ENCODE measurements around the gene LDAH. TPM values are rescaled to one million over a fixed set of nuclear protein-coding genes. Genes with fewer than 3 reads are reported as not detected.

LDAH gene
- total and polyA plus RNA-seq, 2 donors (not counting 1 experiment from before 2014, with no cell fraction given), result 9.0 to 31.3 TPM

DNA sequence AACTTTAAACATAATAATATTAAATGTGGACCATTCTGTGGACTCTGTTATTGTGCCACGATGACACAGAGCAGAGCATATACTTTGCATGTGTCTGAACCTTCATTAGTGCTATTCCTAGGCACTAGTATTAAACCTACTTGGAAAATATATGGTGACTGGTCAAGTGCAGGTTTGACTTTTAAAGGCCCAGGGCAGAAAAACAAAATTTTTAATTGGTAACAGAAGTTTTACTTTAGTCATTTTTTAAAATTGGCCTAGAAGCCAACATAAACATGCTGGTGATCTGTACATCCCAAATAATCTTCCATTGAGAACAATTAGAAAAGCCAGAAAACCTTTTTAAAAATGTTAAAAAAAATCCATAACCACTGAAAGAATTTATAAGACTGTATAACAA, 16.6 kb downstream of the LDAH start:
- H3K4me1 Mint-ChIP-seq, result no peaks in the 10 kb centered on the region
- no peak overlapping the region for H3K4me3 Mint-ChIP-seq
- H4K20me1 ChIP-seq (ENCODE audit: control insufficient read depth, insufficient read depth, low read length, poor library complexity, severe bottlenecking), result no peaks in the 10 kb centered on the region
- no peaks in the 10 kb centered on the region for H3K27me3 Mint-ChIP-seq
- H3K9me3 ChIP-seq (ENCODE audit: control extremely low read depth in 1 of 3, control insufficient read depth in 2 of 3, insufficient read depth in 1 of 3, low read length in 2 of 3), result no peaks in the 10 kb centered on the region
- no peak for DNase-seq
- ChIA-PET CTCF (no interaction called here), POLR2A (no interaction called here)
- no peaks in the 10 kb centered on the region for H3K36me3 ChIP-seq (replicated peaks in 1 of 2; ENCODE audit: control extremely low read depth in 1 of 2, control insufficient read depth in 1 of 2, extremely low read depth in 1 of 2, insufficient read depth in 2 of 2, low read length in 1 of 2)
- H3K9ac ChIP-seq (ENCODE audit: low read length), result no peak overlapping the region
- H3K9me3 Mint-ChIP-seq (ENCODE audit: insufficient read depth), result no peaks in the 10 kb centered on the region
- peaks cover 33% of the 10 kb centered on the region for H3K79me2 ChIP-seq (ENCODE audit: control insufficient read depth, insufficient read depth, low read length)
- H3K4me3 ChIP-seq (ENCODE audit: control extremely low read depth in 1 of 5, extremely low read depth in 1 of 5, insufficient read depth in 1 of 5, low read depth in 2 of 5, low read length in 4 of 5), result no peak overlapping the region
- H3K4me2 ChIP-seq (replicated peaks; ENCODE audit: low read depth, low read length, poor library complexity, severe bottlenecking), result no peak overlapping the region
- no peak for ATAC-seq (ENCODE audit: low read depth)
- H2AFZ ChIP-seq (ENCODE audit: insufficient read depth, low read depth, low read length, poor library complexity, severe bottlenecking), result no peak overlapping the region
- H3K4me1 ChIP-seq (ENCODE audit: control insufficient read depth in 2 of 2, insufficient read depth in 2 of 2, low read length in 2 of 2), result no peaks in the 10 kb centered on the region
- no peaks in the 10 kb centered on the region for H3K27me3 ChIP-seq (replicated peaks in 1 of 4; ENCODE audit: control extremely low read depth in 1 of 4, control insufficient read depth in 3 of 4, insufficient read depth in 4 of 4, low read length in 3 of 4)
- TF ChIP-seq, protein P1, sequence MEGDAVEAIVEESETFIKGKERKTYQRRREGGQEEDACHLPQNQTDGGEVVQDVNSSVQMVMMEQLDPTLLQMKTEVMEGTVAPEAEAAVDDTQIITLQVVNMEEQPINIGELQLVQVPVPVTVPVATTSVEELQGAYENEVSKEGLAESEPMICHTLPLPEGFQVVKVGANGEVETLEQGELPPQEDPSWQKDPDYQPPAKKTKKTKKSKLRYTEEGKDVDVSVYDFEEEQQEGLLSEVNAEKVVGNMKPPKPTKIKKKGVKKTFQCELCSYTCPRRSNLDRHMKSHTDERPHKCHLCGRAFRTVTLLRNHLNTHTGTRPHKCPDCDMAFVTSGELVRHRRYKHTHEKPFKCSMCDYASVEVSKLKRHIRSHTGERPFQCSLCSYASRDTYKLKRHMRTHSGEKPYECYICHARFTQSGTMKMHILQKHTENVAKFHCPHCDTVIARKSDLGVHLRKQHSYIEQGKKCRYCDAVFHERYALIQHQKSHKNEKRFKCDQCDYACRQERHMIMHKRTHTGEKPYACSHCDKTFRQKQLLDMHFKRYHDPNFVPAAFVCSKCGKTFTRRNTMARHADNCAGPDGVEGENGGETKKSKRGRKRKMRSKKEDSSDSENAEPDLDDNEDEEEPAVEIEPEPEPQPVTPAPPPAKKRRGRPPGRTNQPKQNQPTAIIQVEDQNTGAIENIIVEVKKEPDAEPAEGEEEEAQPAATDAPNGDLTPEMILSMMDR (IDR thresholded peaks at IDR 0.05), result no peak
- no peak for TF ChIP-seq EZH2 (IDR thresholded peaks at IDR 0.05; ENCODE audit: borderline replicate concordance, insufficient read depth, low read depth, low read length, poor library complexity, severe bottlenecking)
- no CpG with 5 or more reads among the region's 1 CpG for WGBS (ENCODE audit: insufficient coverage)
- H3K27ac Mint-ChIP-seq, result no peak overlapping the region
- intact Hi-C loops (cut with micrococcal nuclease), result no loop called here
- no peak overlapping the region for H3K27ac ChIP-seq (ENCODE audit: low read length in 2 of 2)

DNA sequence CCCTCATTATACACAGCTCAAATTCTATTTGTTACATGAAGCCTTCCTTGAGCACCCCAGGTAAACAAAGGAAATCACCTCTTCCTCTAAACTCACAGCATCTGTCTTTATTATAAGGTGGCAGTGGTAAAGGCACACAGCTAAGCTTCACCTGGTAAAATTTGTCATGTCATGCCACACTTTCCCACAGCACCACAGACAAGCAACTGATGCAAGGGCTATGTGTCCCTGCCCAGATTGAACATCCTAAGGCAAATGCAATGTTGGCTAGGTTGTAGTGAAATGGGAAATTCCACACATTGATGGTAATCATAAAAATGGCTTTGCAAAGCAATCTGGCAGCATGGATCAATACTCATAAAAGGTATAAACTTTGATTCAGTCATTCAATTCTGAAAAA, 18.9 kb downstream of the LDAH start:
- Histone ChIP-seq H3K9ac (ENCODE audit: low read length) (no peak overlapping the region), H3K27me3 (replicated peaks in 1 of 4; ENCODE audit: control extremely low read depth in 1 of 4, control insufficient read depth in 3 of 4, insufficient read depth in 4 of 4, low read length in 3 of 4) (no peaks in the 10 kb centered on the region), H4K20me1 (ENCODE audit: control insufficient read depth, insufficient read depth, low read length, poor library complexity, severe bottlenecking) (no peaks in the 10 kb centered on the region), H3K4me2 (replicated peaks; ENCODE audit: low read depth, low read length, poor library complexity, severe bottlenecking) (no peak overlapping the region), H3K4me1 (ENCODE audit: control insufficient read depth in 2 of 2, insufficient read depth in 2 of 2, low read length in 2 of 2) (no peaks in the 10 kb centered on the region), H3K79me2 (ENCODE audit: control insufficient read depth, insufficient read depth, low read length) (peaks cover 33% of the 10 kb centered on the region), H3K36me3 (replicated peaks in 1 of 2; ENCODE audit: control extremely low read depth in 1 of 2, control insufficient read depth in 1 of 2, extremely low read depth in 1 of 2, insufficient read depth in 2 of 2, low read length in 1 of 2) (peaks cover 0 to 2% of the 10 kb centered on the region in 2 experiments), H3K27ac (ENCODE audit: low read length in 2 of 2) (no peak overlapping the region), H3K4me3 (ENCODE audit: control extremely low read depth in 1 of 5, extremely low read depth in 1 of 5, insufficient read depth in 1 of 5, low read depth in 2 of 5, low read length in 4 of 5) (no peak overlapping the region), H2AFZ (ENCODE audit: insufficient read depth, low read depth, low read length, poor library complexity, severe bottlenecking) (no peak overlapping the region), H3K9me3 (ENCODE audit: control extremely low read depth in 1 of 3, control insufficient read depth in 2 of 3, insufficient read depth in 1 of 3, low read length in 2 of 3) (no peaks in the 10 kb centered on the region)
- no peak overlapping the region for H3K4me3 Mint-ChIP-seq
- H3K4me1 Mint-ChIP-seq, result no peaks in the 10 kb centered on the region
- ATAC-seq (ENCODE audit: low read depth) (no peak), DNase-seq (no peak)
- H3K27ac Mint-ChIP-seq, result no peak overlapping the region
- no peaks in the 10 kb centered on the region for H3K9me3 Mint-ChIP-seq (ENCODE audit: insufficient read depth)
- POLR2A ChIA-PET, result no interaction called here
- intact Hi-C loops (cut with micrococcal nuclease), result no loop called here
- no peaks in the 10 kb centered on the region for H3K27me3 Mint-ChIP-seq
- CTCF ChIA-PET, result no interaction called here
- TF ChIP-seq EZH2 (IDR thresholded peaks at IDR 0.05; ENCODE audit: borderline replicate concordance, insufficient read depth, low read depth, low read length, poor library complexity, severe bottlenecking), result no peak
- TF ChIP-seq, protein P1 (IDR thresholded peaks at IDR 0.05), result no peak
